ENCODE results near the gene AIG1.

GRCh38 chr6:143192766-143193165 lies 132.1 kb downstream of the AIG1 start:
- TF ChIP-seq, protein P1, sequence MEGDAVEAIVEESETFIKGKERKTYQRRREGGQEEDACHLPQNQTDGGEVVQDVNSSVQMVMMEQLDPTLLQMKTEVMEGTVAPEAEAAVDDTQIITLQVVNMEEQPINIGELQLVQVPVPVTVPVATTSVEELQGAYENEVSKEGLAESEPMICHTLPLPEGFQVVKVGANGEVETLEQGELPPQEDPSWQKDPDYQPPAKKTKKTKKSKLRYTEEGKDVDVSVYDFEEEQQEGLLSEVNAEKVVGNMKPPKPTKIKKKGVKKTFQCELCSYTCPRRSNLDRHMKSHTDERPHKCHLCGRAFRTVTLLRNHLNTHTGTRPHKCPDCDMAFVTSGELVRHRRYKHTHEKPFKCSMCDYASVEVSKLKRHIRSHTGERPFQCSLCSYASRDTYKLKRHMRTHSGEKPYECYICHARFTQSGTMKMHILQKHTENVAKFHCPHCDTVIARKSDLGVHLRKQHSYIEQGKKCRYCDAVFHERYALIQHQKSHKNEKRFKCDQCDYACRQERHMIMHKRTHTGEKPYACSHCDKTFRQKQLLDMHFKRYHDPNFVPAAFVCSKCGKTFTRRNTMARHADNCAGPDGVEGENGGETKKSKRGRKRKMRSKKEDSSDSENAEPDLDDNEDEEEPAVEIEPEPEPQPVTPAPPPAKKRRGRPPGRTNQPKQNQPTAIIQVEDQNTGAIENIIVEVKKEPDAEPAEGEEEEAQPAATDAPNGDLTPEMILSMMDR (IDR thresholded peaks at IDR 0.05; ENCODE audit: low read length): no peak
- no peak for TF ChIP-seq EZH2 (IDR thresholded peaks at IDR 0.05; ENCODE audit: borderline replicate concordance, low read length)

Data from OCI-LY1 (cell line).